Activated CD4-positive, alpha-beta T cell treated with anti-CD3 and anti-CD28 coated beads, Interleukin-2, Interleukin-4, amounts not matched to agents 100 ng/mL and 50 ng/mL, durations not matched to agents 16 hours and 8 hours (primary cell): Measurements from ENCODE around the gene PARP8.
"Not testable (repeated sequence)": the region's sequence is repeated elsewhere in the genome, so short reads cannot be mapped to it uniquely, and the experiment has no call there.

Experiments used
- DNase-seq: peaks from one replicate; pipeline ENCODE4 v3.0.0-alpha.2; 2020; ENCODE audit warnings: low spot score

PARP8 gene

DNA sequence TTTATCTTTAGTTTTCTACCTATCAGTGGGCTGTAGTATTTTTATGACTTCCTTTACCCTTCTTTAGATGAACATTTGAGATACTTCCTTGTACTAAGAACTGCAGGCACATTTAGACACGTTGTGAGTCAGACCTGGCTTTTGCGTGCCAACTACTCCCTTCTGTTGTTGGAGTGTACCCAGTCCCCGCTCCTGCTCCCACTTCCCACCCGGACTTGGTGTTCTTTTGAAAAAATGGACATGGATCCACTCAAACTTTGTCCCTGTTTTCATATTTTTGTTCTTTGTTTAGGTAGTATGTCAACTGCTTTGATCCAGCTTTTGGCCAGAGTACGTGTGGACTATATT is 60.7 kb downstream of the PARP8 start:
- peak; percentile 38 for DNase-seq

DNA sequence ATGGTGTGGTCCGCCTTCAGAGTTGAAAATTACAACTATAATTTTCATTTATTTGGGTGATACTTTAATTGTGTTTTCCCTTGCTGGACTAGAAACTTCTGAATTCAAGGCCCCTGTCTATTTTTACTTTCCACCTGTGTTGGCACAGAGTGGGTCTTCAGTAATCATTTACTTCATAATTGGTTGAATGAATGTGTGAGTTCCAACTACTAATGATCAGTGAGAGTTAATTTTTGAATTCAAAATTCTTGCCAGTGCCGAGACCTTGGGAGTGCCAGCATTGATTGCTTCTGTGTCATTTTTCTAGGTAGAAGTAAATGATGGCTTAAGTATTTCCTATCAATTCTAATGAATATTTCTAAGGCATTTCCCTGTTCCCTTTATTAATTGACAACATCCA is 61.4 kb downstream of the PARP8 start:
- no peak for DNase-seq

DNA sequence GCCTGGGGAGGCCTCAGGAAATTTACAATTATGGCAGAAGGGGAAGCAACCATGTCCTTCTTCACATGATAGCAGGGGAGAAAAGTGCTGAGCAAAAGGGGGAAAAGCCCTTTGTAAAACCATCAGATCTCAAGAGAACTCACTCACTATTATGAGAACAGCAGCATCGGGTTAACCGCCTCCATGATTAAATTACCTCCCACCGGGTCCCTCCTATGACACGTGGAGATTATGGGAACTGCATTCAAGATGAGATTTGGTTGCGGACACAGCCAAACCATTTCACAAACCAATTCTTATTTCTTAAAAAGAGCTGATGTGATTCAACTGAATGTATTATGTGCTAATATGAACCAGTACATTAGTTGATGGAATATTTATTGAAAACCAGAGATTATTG is 63.9 kb downstream of the PARP8 start:
- no peak for DNase-seq

DNA sequence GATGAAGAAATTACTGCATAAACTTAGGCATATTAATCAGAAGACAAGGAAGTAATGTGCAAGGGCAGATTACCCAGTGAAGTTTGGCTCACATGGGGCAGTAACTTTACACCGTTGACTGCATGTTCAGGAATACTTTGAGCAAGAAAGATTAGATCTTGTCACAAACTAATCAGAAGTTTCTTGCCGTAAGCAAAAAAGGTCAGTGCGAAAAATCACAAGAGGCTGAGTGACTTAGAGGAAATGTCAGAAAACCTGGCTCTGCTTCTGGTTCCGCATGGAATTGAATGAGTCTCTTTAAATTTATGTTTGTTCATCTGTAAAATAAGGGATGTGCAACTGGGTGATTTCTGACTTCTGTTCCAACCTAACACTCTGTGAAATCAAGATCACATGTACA is 64.4 kb downstream of the PARP8 start:
- no peak for DNase-seq

DNA sequence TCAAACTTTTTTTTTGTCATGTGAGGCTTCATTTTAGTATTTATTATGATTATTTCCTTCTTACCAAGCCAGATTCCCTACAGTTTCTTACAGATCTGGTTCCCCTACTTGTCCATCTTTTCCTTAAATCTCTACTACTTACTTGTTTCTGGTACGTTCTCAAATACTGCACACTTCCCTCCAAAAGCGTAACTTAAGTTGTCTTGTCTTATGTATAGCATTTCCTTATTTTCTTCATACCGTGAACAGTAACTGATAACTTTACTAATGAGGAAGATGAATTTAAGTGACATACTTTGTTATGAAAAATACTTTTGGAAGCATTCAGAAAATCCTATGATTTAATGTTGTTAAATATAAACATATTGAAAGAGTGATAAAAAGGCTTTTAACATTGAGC is 67.3 kb downstream of the PARP8 start:
- no peak for DNase-seq

DNA sequence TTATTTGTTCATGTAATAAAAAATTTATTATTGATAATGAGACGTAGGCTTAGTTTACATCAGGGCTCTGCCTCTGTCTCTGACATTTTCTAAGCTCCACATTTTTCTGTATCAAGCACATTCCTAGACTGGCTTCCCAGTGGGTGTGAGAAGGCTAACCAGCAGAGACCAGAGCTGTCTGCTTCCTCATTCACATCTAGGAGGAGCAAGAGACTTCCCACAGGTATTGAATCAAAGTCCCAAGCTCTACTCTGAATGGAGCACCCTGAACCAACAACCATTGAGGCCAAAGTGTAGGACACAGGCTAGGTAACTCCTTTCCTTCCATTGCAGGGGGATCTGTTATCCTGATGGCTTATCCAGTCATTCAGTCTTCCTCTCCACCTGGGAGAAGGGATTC is 72.4 kb downstream of the PARP8 start:
- DNase-seq, result no peak

DNA sequence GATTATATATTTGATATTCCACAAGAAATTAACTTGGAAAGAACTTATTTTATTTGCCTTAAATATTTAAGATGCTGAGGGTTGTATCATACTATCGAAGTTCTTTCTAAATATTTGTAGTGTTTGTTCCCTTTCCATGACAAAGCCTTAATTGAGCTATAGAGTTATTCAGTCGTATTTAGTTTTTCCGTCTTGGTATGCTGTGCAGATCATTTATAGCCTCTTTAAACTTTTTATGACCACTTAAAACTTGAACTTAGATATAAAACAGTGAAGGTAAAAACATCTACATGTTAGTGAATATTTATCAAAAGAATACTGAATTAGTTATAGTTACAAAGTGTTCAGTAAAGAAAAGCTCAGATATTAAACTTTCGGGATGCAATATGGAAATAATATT is 74.4 kb downstream of the PARP8 start:
- DNase-seq, result no peak

DNA sequence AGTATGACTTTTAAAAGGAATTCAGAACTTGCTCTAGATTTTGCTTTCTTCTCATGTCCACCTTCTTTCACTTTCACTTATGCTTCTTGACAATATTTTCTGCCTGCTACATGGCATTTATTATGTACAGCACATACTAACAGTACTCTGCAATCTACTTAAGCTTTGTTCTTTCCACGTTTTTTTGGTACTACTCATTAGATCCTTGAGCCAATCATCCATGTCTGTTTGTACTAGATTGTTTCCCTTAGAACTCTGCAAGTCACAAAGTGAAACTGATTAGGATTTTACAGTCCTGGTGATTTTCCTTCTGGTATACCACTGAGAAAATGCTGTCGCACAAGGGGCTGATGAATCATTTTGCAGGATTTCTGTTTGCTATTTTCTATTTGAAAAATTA is 78.3 kb downstream of the PARP8 start:
- DNase-seq, result peak; percentile 10

DNA sequence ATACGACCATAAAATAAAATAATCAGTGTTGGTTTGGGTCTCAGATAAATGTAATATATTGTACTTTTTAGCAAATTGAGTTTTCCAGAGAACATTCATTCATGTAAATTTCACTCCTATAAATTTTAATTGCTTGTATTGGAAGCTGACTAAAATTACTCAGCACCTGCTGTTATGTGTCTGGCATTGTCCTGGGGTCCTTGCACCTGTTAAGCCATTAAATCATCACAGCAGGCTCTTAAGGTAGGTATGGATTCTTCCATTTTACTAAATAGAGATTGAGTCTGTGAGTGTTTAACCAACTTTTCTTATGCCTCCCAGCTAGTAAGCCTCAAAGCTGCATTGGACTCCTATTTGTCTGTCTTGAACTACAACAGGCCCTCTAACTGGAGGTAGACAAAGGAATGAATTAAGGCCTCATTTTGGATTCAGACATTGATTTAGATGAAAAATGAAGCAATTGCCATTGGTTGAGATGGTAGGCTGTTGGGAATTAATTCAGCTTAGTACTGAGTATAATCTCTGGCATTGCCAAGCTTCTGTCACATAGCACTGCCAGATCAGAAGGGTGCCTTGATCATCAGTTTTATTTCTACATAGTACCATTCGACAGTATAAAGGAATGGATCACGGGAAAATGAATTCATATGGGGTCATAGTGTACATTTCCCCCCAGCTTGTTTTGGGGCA is 78.9 kb downstream of the PARP8 start:
- DNase-seq, result no peak

DNA sequence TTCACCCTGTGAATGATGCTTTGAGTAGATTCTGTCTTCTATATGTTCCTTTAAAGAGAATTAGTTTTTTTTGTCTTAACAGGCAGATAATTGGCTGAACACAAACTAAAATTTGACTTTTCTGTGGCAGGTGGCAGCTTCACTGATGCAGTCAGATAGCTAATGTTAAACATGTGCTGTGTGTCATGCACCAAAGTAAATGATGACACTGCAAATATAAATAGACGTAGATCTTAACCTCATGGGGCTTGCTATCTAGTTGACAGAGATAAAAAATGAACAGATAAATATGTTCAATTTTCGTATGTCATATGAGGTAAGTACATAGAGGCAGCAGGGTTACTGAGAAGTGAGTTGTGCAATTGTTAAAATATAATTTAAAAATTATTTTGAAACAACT is 82.7 kb downstream of the PARP8 start:
- no peak for DNase-seq

DNA sequence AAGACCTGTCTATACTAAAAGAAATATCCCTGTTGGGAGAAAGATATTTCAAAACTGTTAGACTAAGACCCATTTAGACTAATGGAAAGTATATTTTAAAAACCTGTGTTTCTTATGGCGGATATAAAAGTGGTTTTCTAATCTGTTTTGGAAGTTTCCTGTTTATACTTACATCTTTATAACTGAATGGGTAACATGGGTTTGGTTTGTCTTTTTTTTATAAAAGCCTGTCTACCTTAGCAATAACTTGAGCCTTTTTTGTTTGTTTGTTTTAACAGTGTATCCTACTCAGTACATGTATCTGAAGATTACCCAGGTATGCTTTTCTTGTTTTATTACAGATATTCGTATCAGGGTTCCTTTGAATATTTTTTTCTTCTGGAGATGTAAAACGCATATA is 83.4 kb downstream of the PARP8 start:
- DNase-seq, result no peak

DNA sequence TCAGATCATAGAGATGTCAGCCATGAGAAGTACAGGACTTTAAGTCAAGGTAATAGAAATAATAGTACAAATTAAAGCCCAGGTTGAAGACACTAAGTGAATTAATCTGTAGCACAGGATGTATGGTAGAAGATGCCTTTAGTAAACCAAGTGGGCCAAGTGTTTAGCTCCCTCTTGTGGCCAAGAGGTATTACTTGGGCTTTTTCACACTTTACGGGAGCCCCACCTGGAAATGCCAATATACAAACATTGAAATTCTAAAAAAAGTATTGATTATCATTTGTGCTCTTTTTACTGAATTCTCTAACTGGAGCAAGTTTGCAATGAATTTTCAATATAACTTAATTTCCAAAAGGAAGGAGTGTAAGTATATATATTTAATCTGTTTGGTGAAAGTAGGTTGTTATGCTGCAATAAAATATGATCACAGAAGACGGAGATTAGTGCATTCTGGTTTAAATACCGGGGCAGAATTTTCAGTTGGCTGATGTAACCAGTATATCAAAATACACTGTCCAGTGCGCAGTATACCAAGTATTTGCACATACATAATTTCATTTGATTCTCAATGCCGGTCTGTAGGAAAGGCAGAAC is 84.7 kb downstream of the PARP8 start:
- peak; percentile 69 for DNase-seq

DNA sequence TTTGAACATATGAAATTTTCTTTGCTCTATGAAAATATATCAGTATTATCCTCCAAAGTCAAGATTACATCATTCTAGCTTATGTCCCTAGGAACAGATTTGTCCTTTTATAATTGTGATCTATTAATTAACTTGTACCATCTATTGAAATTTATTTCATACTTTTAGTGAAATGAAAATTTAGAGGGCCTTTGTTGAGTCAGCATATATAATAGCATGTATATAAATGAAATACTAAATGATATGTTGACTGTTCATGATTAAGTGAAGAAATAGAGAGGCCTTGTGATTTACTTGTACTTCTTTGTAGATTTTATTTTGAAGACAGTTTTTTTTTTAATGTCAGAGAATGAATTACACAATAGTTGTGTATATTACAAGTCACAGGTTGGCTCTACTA is 86.4 kb downstream of the PARP8 start:
- no peak for DNase-seq

DNA sequence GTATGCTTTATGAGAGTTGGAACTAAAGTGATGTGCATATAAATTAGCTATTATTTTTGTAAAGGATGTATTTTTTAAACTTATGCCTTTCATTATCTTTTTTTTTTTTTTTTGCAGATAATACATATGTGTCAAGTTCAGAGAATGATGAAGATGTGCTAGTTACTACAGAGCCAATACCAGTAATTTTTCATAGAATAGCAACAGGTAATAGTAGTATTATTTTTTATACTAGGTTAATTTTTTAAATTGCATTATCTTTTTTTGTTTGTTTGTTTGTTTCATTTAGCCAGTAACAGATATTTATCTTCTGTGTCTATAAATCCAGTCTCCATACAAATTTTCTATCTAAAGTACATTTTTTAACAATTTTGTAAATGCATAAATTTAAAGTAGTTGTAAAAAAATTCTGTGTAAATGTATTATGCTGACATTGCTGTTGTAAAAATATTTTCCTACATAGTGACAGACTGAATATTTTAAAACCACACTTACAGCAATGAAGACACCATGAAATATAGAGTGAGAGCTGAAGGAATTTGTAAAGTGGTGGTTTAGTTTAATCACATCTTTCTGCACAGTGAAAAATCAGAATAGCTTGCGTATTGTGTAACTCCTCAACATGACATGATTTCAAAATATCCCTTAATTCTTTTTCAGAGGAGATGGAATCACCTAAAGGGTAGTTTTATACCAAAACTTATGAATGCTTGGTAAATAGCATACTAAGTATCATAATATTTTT is 93.3 kb downstream of the PARP8 start:
- no peak for DNase-seq

DNA sequence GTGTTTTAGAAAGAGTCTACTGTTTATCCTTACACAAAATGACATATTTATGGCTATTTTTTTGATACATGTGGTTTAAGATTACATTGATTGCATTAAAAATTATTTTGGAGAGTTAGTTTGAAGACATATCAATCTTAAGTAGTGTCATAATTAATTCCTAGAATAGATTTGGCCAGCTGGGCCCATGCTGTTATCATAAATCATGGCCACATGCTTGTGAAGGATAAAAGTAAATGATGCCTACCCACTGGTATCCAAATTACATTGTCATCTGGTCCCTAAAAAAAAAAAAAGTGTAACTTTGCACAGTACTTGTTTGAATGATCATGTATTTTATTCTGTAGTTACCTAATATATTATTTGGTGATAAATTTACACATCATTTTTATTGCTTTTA is 96.9 kb downstream of the PARP8 start:
- DNase-seq, result no peak

DNA sequence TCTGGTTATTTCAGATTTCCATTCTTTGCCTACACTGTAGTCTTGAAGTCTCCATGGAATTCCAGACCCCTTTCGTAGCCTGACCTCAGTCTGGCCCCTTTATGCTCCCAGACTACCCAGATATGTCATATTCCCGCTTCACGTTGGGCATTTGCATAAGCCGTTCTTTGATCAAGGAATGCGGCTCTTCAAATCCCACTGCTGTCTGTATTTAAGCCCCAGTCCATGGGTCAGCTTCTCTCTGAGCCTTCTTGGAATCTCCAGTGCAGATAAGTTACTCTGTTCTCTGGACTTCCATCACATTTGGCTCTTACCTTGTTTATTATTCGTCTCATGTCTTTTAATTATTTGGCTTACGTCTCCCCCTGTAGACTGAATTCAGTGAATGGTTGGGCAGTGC is 97.4 kb downstream of the PARP8 start:
- no peak for DNase-seq

DNA sequence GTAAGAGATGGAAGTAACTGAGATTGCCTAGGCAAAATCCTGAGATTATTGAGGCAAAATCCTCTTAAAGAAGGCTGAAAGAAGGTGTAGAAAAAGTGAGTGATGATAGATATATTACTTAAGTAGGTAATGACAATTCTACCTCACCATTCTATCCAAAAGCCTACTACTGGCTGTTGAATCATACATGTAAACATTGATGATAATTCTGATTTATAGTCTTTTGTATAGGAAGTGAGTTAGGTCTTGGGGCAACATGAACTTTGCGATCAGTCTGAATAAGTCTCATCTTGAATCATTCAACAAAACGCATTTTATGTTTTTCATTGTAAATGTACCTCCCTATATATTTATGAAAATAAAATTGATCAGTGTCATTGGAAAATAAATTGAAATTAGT is 99.6 kb downstream of the PARP8 start:
- no peak for DNase-seq

DNA sequence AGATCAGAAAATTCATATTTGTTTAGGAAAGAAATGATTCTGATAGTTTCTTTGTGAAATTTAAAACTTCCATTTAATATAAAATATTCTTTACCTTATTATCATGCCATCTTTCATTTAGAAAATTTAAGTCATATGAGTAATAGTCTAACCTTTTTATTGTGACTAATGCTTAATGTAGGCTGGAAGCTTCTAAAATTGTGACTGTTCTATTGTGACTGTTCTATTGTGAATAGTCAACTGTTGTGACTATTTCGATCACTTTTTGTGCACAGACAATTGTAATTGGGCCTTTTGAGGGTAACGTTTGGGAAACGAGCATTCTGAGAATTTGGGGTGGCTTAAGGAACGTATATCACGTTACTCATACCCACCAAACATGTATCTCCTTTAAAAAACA is 100.0 kb downstream of the PARP8 start:
- DNase-seq, result no peak

DNA sequence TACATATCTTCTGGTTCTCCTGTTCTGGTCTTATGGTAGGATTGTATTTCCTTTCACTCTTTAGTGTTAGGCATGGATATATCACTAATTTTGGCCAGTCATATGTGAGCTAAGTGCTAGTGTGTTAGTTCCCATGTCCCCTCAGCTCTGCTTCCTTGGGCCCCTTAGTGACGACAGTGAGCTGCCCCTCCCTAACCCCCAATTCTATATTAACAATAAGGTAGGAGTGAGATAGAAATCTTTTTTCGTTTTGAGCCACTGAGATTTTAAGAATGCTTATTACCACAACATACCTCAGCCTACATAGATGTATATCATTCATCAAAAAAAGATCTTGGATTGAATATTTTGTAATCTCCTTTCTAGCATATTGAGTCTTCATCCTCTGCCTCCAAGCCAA is 100.5 kb downstream of the PARP8 start:
- peak; percentile 9 for DNase-seq

DNA sequence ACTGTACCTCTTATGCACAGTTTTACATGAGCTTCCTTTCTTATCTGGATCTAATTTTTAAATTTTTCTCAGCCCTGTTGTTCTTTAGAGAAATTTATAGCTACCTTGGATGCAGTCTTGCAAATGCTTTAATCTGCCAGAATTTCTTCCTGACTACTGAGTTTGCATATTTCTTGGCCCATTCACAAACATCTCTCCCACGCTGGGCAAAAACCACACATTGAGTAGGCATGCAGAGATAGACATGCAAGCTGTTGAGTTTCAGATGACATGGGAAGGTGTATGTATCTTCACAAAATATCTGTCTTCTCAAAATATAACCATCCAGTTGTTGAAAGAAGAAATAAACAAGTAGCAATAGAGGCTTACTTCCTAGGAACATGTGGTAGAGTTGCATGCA is 101.2 kb downstream of the PARP8 start:
- DNase-seq, result no peak

DNA sequence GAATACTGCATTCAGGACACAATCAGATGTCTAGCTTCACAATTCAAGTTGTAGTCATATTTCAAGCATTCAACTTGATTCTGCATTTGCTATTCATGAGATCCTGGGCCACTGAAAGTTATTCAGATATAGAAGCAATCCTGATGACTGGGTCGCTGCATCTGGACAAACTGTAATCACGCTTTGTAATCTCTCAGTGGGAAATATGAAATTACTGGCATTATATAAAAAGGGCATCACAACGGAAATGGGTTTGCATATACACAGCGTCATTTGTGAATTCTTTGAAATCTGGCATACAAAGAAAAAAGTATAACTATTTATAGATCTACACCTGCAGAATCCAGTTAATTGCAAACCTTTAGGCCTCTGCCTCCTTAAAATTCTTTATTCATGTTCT is 102.2 kb downstream of the PARP8 start:
- no peak for DNase-seq

DNA sequence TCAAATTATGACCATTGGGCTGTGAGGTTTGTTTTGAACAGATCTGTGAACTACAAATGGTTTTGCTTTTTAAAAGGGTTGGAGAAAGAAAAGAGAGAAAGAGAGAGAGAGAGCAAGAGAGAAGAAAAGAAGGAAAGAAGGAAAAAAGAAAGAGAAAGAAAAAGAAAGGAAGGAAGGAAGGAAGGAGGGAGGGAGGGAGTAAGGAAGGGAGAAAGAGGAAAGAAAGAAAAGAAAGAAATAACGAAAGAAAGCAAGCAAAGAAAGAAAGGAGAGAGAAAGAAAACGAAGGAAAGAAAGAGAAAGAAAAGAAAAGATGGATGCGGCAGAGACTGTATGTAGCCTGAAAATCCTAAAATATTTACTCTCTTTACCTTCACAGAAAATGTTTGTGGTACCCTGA is 104.0 kb downstream of the PARP8 start:
- DNase-seq, result no peak

DNA sequence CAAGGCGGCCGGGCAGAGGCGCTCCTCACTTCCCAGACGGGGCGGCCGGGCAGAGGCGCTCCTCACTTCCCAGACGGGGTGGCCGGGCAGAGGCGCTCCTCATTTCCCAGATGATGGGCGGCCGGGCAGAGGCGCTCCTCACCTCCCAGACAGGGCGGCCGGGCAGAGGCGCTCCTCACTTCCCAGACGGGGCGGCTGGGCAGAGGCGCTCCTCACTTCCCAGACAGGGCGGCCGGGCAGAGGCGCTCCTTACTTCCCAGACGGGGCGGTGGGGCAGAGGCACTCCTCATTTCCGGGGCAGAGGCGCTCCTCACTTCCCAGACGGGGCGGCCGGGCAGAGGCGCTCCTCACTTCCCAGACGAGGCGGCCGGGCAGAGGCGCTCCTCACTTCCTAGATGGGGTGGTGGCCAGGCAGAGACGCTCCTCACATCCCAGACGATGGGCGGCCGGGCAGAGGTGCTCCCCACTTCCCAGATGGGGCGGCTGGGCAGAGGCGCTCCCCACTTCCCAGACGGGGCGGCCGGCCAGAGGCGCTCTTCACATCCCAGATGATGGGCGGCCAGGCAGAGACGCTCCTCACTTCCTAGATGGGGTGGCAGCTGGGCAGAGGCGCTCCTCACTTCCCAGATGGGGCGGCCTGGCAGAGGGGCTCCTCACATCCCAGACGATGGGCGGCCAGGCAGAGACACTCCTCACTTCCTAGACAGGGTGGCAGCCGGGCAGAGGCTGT is 108.2 kb downstream of the PARP8 start:
- not testable (repeated sequence) for DNase-seq
